H1 (cell line): ENCODE results near the gene PLPPR1. TPM values are rescaled to one million over a fixed set of nuclear protein-coding genes. Genes with fewer than 3 reads are reported as not detected.
A peak's percentile ranks its signal among the peaks of the same experiment; 100 is the strongest.

ENCODE experiments used
- CTCF ChIA-PET: fragments of 300-600 bp; sonication (Branson Sonifier 250); formaldehyde crosslinking; loops from one replicate; lab custom pipeline; 2021; ENCODE audit not compliant: partially characterized antibody; lab: Charles Lee
- POLR2A ChIA-PET: fragments of 300-600 bp; sonication (Branson Sonifier 250); formaldehyde crosslinking; loops from one replicate; lab custom pipeline; 2021; ENCODE audit warnings: inconsistent platforms; ENCODE audit not compliant: partially characterized antibody; lab: Charles Lee
- DNase-seq, 2 experiments: peaks; one replicate each; pipeline versions ENCODE4 v3.0.0 to v3.0.0-alpha.2; 2010 to 2022; ENCODE audit warnings: low spot score in 2 of 2, low read depth in 1 of 2, mixed read lengths in 1 of 2
- FAIRE-seq: peaks from 2 replicates; lab custom pipeline; 2011; peaks lifted over from hg19 to GRCh38; lab: Jason Lieb, UNC
- H2AFZ ChIP-seq: 2 replicates; pipeline ENCODE4 v1.8.1; 2012; ENCODE audit warnings: low read length, inconsistent platforms
- H2AK5ac ChIP-seq: 2 replicates; pipeline ENCODE4 v1.6.1; 2013; ENCODE audit warnings: low read depth, low read length
- H2BK120ac ChIP-seq: replicated peaks from 2 replicates; pipeline ENCODE3; 2013; ENCODE audit warnings: low read depth, low read length, inconsistent platforms
- H2BK12ac ChIP-seq: 2 replicates; pipeline ENCODE4 v1.6.1; 2013; ENCODE audit warnings: low read depth, low read length
- H2BK15ac ChIP-seq: 2 replicates; pipeline ENCODE4 v1.6.1; 2013; ENCODE audit warnings: low read length
- H2BK20ac ChIP-seq: 2 replicates; pipeline ENCODE4 v1.6.1; 2013; ENCODE audit warnings: low read length
- H2BK5ac ChIP-seq: 2 replicates; pipeline ENCODE4 v1.6.1; 2013; ENCODE audit warnings: low read depth, low read length
- H3K14ac ChIP-seq: 2 replicates; pipeline ENCODE4 v1.6.1; 2013; ENCODE audit warnings: inconsistent platforms; ENCODE audit not compliant: insufficient read length
- H3K18ac ChIP-seq: 2 replicates; pipeline ENCODE4 v1.6.1; 2013; ENCODE audit warnings: low read length; ENCODE audit errors: extremely low read depth
- H3K23ac ChIP-seq: 2 replicates; pipeline ENCODE4 v1.6.1; 2013; ENCODE audit warnings: inconsistent platforms; ENCODE audit not compliant: insufficient read length
- H3K23me2 ChIP-seq: 2 replicates; pipeline ENCODE4 v1.6.1; 2013; ENCODE audit warnings: low read depth, low read length
- H3K27ac ChIP-seq: 2 replicates; pipeline ENCODE4 v1.6.1; 2011; ENCODE audit warnings: low read depth, low read length, inconsistent platforms
- H3K27me3 ChIP-seq, 4 experiments: replicated peaks in 1 of 4; 1 replicate in 1 of 4; 2 replicates in 3 of 4; pipeline versions ENCODE4 v1.6.1 to v1.8.1; 2011 to 2013; ENCODE audit warnings: low read length in 3 of 4, mild to moderate bottlenecking in 3 of 4, inconsistent platforms in 2 of 4, mixed read lengths in 2 of 4, moderate library complexity in 1 of 4; ENCODE audit not compliant: control insufficient read depth in 3 of 4, insufficient read depth in 3 of 4; ENCODE audit errors: extremely low read depth in 1 of 4
- H3K36me3 ChIP-seq, 4 experiments: 2 replicates each; pipeline versions ENCODE4 v1.6.1 to v1.8.1; 2011 to 2013; ENCODE audit warnings: mild to moderate bottlenecking in 4 of 4, low read length in 3 of 4, moderate library complexity in 2 of 4, control low read depth in 1 of 4, inconsistent platforms in 1 of 4; ENCODE audit not compliant: insufficient read depth in 4 of 4, control insufficient read depth in 2 of 4
- H3K4ac ChIP-seq: replicated peaks from 2 replicates; pipeline ENCODE3; 2013; ENCODE audit warnings: low read length, low read depth, mixed read lengths, inconsistent platforms; ENCODE audit not compliant: insufficient read length
- H3K4me1 ChIP-seq, 4 experiments: replicated peaks in 1 of 4; 1 replicate in 1 of 4; 2 replicates in 3 of 4; pipeline versions ENCODE4 v1.6.1 to v1.8.1; 2011 to 2013; ENCODE audit warnings: low read length in 3 of 4, inconsistent platforms in 2 of 4, mixed read lengths in 1 of 4; ENCODE audit not compliant: insufficient read depth in 4 of 4, control insufficient read depth in 3 of 4
- H3K4me2 ChIP-seq, 2 experiments: 2 replicates each; pipeline versions ENCODE4 v1.6.1 to v1.8.1; 2011 to 2013; ENCODE audit warnings: low read depth in 2 of 2, low read length in 2 of 2, control low read depth in 1 of 2, inconsistent platforms in 1 of 2, mild to moderate bottlenecking in 1 of 2; ENCODE audit not compliant: insufficient read depth in 1 of 2
- H3K4me3 ChIP-seq, 4 experiments: fragments of 200-600, 300-600 bp in 1 of 4; sonication (generic), shearing (Covaris generic), sonication (Bioruptor Twin) in 1 of 4; 2 replicates each; pipeline versions ENCODE4 v1.5.1 to v1.8.1; 2011 to 2016; ENCODE audit warnings: low read length in 4 of 4, low read depth in 3 of 4, control low read depth in 2 of 4, inconsistent platforms in 2 of 4, mild to moderate bottlenecking in 2 of 4, mixed read lengths in 1 of 4, moderate library complexity in 1 of 4; ENCODE audit not compliant: insufficient read depth in 2 of 4; ENCODE audit errors: extremely low read depth in 1 of 4
- H3K56ac ChIP-seq: replicated peaks from 2 replicates; pipeline ENCODE3; 2013; ENCODE audit warnings: low read depth, mild to moderate bottlenecking, mixed read lengths, low read length, inconsistent platforms; ENCODE audit not compliant: insufficient read length
- H3K79me1 ChIP-seq: 2 replicates; pipeline ENCODE4 v1.6.1; 2013; ENCODE audit warnings: low read depth, low read length, control low read depth
- H3K79me2 ChIP-seq, 2 experiments: 2 replicates each; pipeline versions ENCODE4 v1.6.1 to v1.8.1; 2012 to 2013; ENCODE audit warnings: low read length in 2 of 2, mild to moderate bottlenecking in 2 of 2, inconsistent platforms in 1 of 2; ENCODE audit not compliant: insufficient read depth in 2 of 2, control insufficient read depth in 1 of 2
- H3K9ac ChIP-seq, 4 experiments: replicated peaks in 1 of 4; 1 replicate in 1 of 4; 2 replicates in 3 of 4; pipeline versions ENCODE4 v1.6.1 to v1.8.1; 2011 to 2013; ENCODE audit warnings: low read depth in 3 of 4, low read length in 3 of 4, control low read depth in 2 of 4, mild to moderate bottlenecking in 2 of 4, moderate library complexity in 2 of 4, inconsistent platforms in 1 of 4; ENCODE audit errors: extremely low read depth in 1 of 4
- H3K9me3 ChIP-seq, 2 experiments: 2 replicates each; pipeline versions ENCODE4 v1.6.1 to v1.8.1; 2012 to 2013; ENCODE audit warnings: mild to moderate bottlenecking in 2 of 2, moderate library complexity in 2 of 2, control low read depth in 1 of 2, inconsistent platforms in 1 of 2, low read depth in 1 of 2, low read length in 1 of 2, mixed read lengths in 1 of 2; ENCODE audit not compliant: insufficient read depth in 2 of 2
- H4K20me1 ChIP-seq, 2 experiments: replicated peaks in 1 of 2; 2 replicates each; pipeline versions ENCODE3 to v1.8.1; 2011 to 2013; ENCODE audit warnings: inconsistent platforms in 2 of 2, low read length in 2 of 2, mild to moderate bottlenecking in 1 of 2; ENCODE audit not compliant: insufficient read depth in 2 of 2, control insufficient read depth in 1 of 2
- H4K5ac ChIP-seq: 2 replicates; pipeline ENCODE4 v1.6.1; 2013; ENCODE audit warnings: low read length, low read depth, mixed read lengths, inconsistent platforms; ENCODE audit not compliant: insufficient read length
- H4K8ac ChIP-seq: 2 replicates; pipeline ENCODE4 v1.8.0; 2013; ENCODE audit warnings: mild to moderate bottlenecking, moderate library complexity, low read length, inconsistent platforms; ENCODE audit not compliant: insufficient read depth; ENCODE audit errors: extremely low read depth
- H4K91ac ChIP-seq: replicated peaks from 2 replicates; pipeline ENCODE3; 2013; ENCODE audit warnings: low read length, mixed read lengths, inconsistent platforms; ENCODE audit not compliant: insufficient read length
- ATF3 ChIP-seq: IDR thresholded peaks from 2 replicates; pipeline ENCODE4 v1.6.1; 2011; ENCODE audit warnings: low read depth, mild to moderate bottlenecking, low read length; ENCODE audit not compliant: insufficient read depth
- BACH1 ChIP-seq: IDR thresholded peaks from 2 replicates; pipeline ENCODE4 v1.6.1; 2012; ENCODE audit warnings: low read length, improper control_type of control experiment
- CTBP2 ChIP-seq: IDR thresholded peaks from 2 replicates; pipeline ENCODE4 v1.7.0; 2011; ENCODE audit warnings: borderline replicate concordance, mild to moderate bottlenecking, moderate library complexity, mixed read lengths, low read length; ENCODE audit not compliant: insufficient read depth, insufficient read length
- GABPA ChIP-seq: IDR thresholded peaks from 2 replicates; pipeline ENCODE4 v1.6.1; 2011; ENCODE audit warnings: mild to moderate bottlenecking, low read length, moderate library complexity, borderline replicate concordance; ENCODE audit not compliant: insufficient read depth
- GTF2F1 ChIP-seq: IDR thresholded peaks from 2 replicates; pipeline ENCODE4 v1.6.1; 2012; ENCODE audit warnings: low read depth, low read length, improper control_type of control experiment, borderline replicate concordance
- JUND ChIP-seq: IDR thresholded peaks from 2 replicates; pipeline ENCODE4 v1.6.1; 2011; ENCODE audit warnings: mild to moderate bottlenecking, improper control_type of control experiment, low read length
- MAX ChIP-seq: IDR thresholded peaks from 2 replicates; pipeline ENCODE4 v1.6.1; 2012; ENCODE audit warnings: inconsistent platforms
- SAP30 ChIP-seq: fragments of 300-600 bp; sonication (generic); IDR thresholded peaks from 2 replicates; pipeline ENCODE4 v1.7.1; 2012; ENCODE audit warnings: low read length, moderate library complexity, mild to moderate bottlenecking, inconsistent platforms; ENCODE audit not compliant: insufficient read depth, insufficient replicate concordance
- WGBS, 2 experiments: shearing (Covaris generic) in 1 of 2; methylation state at CpG; one replicate each; pipeline versions ENCODE4 v1.1.6 to v1.1.7; 2013 to 2015; ENCODE audit warnings: low lambda C conversion rate in 2 of 2, mixed read lengths in 2 of 2, inconsistent platforms in 1 of 2, low coverage in 1 of 2, missing lambda C conversion rate in 1 of 2; ENCODE audit not compliant: insufficient replicate concordance in 2 of 2, insufficient coverage in 1 of 2, insufficient read length in 1 of 2; ENCODE audit errors: extremely low coverage in 1 of 2, missing lambda C conversion rate in 1 of 2; 5-methylcytosine and 5-hydroxymethylcytosine counted together
- polyA plus RNA-seq, 7 experiments: library from polyadenylated mRNA; depleted of rRNA in 3 of 7; stranded (reverse) in 5 of 7; unstranded in 2 of 7; fragments of >200 nt in 5 of 7; fragments of 200-250 nt in 2 of 7; gene quantifications; 1 replicate in 5 of 7; 2 replicates in 1 of 7; 4 replicates in 1 of 7; pipeline versions ENCODE4 v1.2.1 to v1.2.3, GENCODE V29; 2011 to 2013; ENCODE audit warnings: missing spikeins in 2 of 7, mixed read lengths in 2 of 7
- total RNA-seq: library from RNA; stranded (reverse); fragmentation: NEBNext Ultra II Directional; extraction: Animal tissue kit (Norgen Biotek cat#: 25700); gene quantifications from 2 replicates; pipeline ENCODE4 v1.2.1, GENCODE V29; 2021

Gene PLPPR1
- total and polyA plus RNA-seq, 2 of the 8 experiments (the other 6 are each of a cell fraction or from before 2014, with no cell fraction given) = 1.4 to 1.8 TPM

GRCh38 chr9:101115102-101115501 is 86.6 kb downstream of the PLPPR1 start:
- no peak overlapping the region for H4K91ac ChIP-seq
- H3K9ac ChIP-seq = no peak overlapping the region
- no peak overlapping the region for H3K4ac ChIP-seq
- 46% methylated on average over 4 of the region's 4 CpGs; no CpG with 5 or more reads in 1 of the 2 experiments for WGBS, 2 experiments
- H3K23ac ChIP-seq = no peak overlapping the region
- H4K5ac ChIP-seq = no peak overlapping the region
- no peak overlapping the region for H4K8ac ChIP-seq
- H2BK5ac ChIP-seq = no peak overlapping the region
- POLR2A ChIA-PET = no interaction called here
- H2BK12ac ChIP-seq = no peak overlapping the region
- H2BK20ac ChIP-seq = no peak overlapping the region
- no peak overlapping the region for H2AK5ac ChIP-seq
- peak overlapping the region; percentile 68 for H2BK120ac ChIP-seq
- peak; percentile 32 for FAIRE-seq
- peaks cover 0 to 15% (median 5%) of the 10 kb centered on the region in 4 experiments; a peak in 4 of 7 replicates for H3K4me1 ChIP-seq
- H3K79me2 ChIP-seq = no peaks in the 10 kb centered on the region
- H3K27me3 ChIP-seq = no peaks in the 10 kb centered on the region
- no peak overlapping the region for H2AFZ ChIP-seq
- no peak overlapping the region for H3K14ac ChIP-seq
- no peaks in the 10 kb centered on the region for H3K36me3 ChIP-seq
- DNase-seq = no peak
- no peak overlapping the region for H3K56ac ChIP-seq
- H3K23me2 ChIP-seq = no peaks in the 10 kb centered on the region
- H3K18ac ChIP-seq = no peak overlapping the region
- H3K9me3 ChIP-seq = no peaks in the 10 kb centered on the region
- CTCF ChIA-PET = interaction anchor here (0.6 to 1.7 kb wide), 6 partner anchors 9 to 400 kb away, joined by 3 to 7 read pairs (median 4); no protein-coding TSS in a partner anchor
- no peak overlapping the region for H2BK15ac ChIP-seq
- TF ChIP-seq GABPA (no peak), GTF2F1 (no peak), BACH1 (no peak), CTBP2 (no peak), MAX (no peak), SAP30 (no peak), JUND (no peak), ATF3 (no peak)
- H3K4me3 ChIP-seq = no peak overlapping the region
- no peaks in the 10 kb centered on the region for H3K79me1 ChIP-seq
- H3K27ac ChIP-seq = no peak overlapping the region
- peak overlapping the region in 1 of 2 experiments; percentile 36; a peak in 3 of 4 replicates for H3K4me2 ChIP-seq
- no peaks in the 10 kb centered on the region for H4K20me1 ChIP-seq
